ENCODE measurements around the gene SLC35F4. TPM values are rescaled to one million over a fixed set of nuclear protein-coding genes. Genes with fewer than 3 reads are reported as not detected.

Gene SLC35F4
- total RNA-seq, 4 donors from 2014 or later: not detected

DNA sequence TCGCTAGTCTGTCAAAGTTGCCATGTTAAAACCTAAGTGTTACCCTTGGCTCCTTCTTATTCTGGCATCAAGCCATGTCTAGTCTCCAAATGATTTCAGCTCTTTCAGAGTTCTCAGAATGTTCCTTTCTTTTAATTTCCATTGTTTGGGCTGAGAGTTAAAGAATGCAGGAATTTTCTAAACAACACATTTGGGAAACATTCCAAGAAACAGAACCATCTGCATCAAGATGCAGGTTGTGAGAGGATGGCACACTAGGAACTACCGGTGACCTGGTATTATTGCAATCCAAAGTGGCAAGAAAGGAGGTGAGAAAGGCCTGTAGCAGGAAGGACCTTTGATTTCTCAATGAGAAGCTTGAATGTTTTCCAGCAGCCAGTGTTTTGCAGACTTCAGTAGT is 30.1 kb downstream of the SLC35F4 start:
- Histone ChIP-seq H3K27ac (no peak overlapping the region), H3K9me3 (no peaks in the 10 kb centered on the region), H3K36me3 (no peaks in the 10 kb centered on the region), H3K4me1 (no peaks in the 10 kb centered on the region), H3K27me3 (no peaks in the 10 kb centered on the region), H3K4me3 (no peak overlapping the region)
- TF ChIP-seq, protein P1, sequence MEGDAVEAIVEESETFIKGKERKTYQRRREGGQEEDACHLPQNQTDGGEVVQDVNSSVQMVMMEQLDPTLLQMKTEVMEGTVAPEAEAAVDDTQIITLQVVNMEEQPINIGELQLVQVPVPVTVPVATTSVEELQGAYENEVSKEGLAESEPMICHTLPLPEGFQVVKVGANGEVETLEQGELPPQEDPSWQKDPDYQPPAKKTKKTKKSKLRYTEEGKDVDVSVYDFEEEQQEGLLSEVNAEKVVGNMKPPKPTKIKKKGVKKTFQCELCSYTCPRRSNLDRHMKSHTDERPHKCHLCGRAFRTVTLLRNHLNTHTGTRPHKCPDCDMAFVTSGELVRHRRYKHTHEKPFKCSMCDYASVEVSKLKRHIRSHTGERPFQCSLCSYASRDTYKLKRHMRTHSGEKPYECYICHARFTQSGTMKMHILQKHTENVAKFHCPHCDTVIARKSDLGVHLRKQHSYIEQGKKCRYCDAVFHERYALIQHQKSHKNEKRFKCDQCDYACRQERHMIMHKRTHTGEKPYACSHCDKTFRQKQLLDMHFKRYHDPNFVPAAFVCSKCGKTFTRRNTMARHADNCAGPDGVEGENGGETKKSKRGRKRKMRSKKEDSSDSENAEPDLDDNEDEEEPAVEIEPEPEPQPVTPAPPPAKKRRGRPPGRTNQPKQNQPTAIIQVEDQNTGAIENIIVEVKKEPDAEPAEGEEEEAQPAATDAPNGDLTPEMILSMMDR (IDR thresholded peaks at IDR 0.05 in 4 of 5, conservative IDR thresholded peaks at IDR 0.05 in 1 of 5): no peak
- no peak for TF ChIP-seq POLR2A (IDR thresholded peaks at IDR 0.05)
- intact Hi-C loops (cut with DNase I; ENCODE audit: low total_unique reads): no loop called here
- ATAC-seq (no peak), DNase-seq (no peak)
- in situ Hi-C loops (cut with MboI; ENCODE audit: low sequenced_read_pairs in 4 of 4): no loop called here

- Histone ChIP-seq H3K4me1 (no peaks in the 10 kb centered on the region), H3K9me3 (no peaks in the 10 kb centered on the region), H3K27ac (no peak overlapping the region), H3K4me3 (no peak overlapping the region), H3K36me3 (no peaks in the 10 kb centered on the region), H3K27me3 (no peaks in the 10 kb centered on the region)
- no peak for DNase-seq
- no peak for TF ChIP-seq POLR2A (IDR thresholded peaks at IDR 0.05)
- TF ChIP-seq, protein P1 (IDR thresholded peaks at IDR 0.05 in 4 of 5, conservative IDR thresholded peaks at IDR 0.05 in 1 of 5): no peak
- ATAC-seq: no peak
- in situ Hi-C loops (cut with MboI; ENCODE audit: low sequenced_read_pairs in 4 of 4): no loop called here
- intact Hi-C loops (cut with DNase I; ENCODE audit: low total_unique reads): no loop called here
These were observed 30.9 kb downstream of the SLC35F4 start for GRCh38 chr14:57834961-57835360.

- in situ Hi-C loops (cut with MboI; ENCODE audit: low sequenced_read_pairs in 4 of 4): no loop called here
- Histone ChIP-seq H3K9me3 (no peaks in the 10 kb centered on the region), H3K27ac (no peak overlapping the region), H3K4me1 (no peaks in the 10 kb centered on the region), H3K36me3 (no peaks in the 10 kb centered on the region), H3K4me3 (no peak overlapping the region), H3K27me3 (no peaks in the 10 kb centered on the region)
- no peak for ATAC-seq
- intact Hi-C loops (cut with DNase I; ENCODE audit: low total_unique reads): no loop called here
- DNase-seq: no peak
- TF ChIP-seq, protein P1 (IDR thresholded peaks at IDR 0.05 in 4 of 5, conservative IDR thresholded peaks at IDR 0.05 in 1 of 5): no peak
- no peak for TF ChIP-seq POLR2A (IDR thresholded peaks at IDR 0.05)
These were observed 31.8 kb downstream of the SLC35F4 start for GRCh38 chr14:57834001-57834598.

DNA sequence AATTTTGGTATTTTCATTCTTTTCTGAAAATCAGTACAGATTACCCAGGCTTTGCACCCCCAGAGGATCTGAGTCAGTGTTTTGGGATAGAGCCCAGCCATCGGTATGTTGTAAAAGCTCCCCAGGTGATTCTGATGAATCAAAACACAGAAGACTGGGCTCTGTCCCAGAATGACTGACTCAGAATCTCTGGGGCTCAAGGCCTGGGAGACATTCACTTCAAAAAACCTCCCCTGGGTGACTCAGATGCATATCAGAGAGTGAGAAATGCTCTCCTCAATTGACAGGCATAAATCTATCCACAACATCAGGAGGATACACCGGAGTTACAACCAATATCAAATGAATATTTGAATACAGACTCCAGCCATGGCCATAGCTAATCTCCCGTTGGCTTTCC is 32.6 kb downstream of the SLC35F4 start:
- H3K27me3 ChIP-seq: no peaks in the 10 kb centered on the region
- TF ChIP-seq POLR2A (IDR thresholded peaks at IDR 0.05): no peak
- TF ChIP-seq, protein P1 (IDR thresholded peaks at IDR 0.05 in 4 of 5, conservative IDR thresholded peaks at IDR 0.05 in 1 of 5): no peak
- H3K27ac ChIP-seq: no peak overlapping the region
- no peaks in the 10 kb centered on the region for H3K9me3 ChIP-seq
- intact Hi-C loops (cut with DNase I; ENCODE audit: low total_unique reads): no loop called here
- no peak overlapping the region for H3K4me3 ChIP-seq
- ATAC-seq (peak; percentile 73 to 77), DNase-seq (peak; percentile 10 to 52)
- no peaks in the 10 kb centered on the region for H3K36me3 ChIP-seq
- in situ Hi-C loops (cut with MboI; ENCODE audit: low sequenced_read_pairs in 4 of 4): no loop called here
- no peaks in the 10 kb centered on the region for H3K4me1 ChIP-seq

GRCh38 chr14:57831981-57832380 is 33.9 kb downstream of the SLC35F4 start:
- no peaks in the 10 kb centered on the region for H3K4me1 ChIP-seq
- no peak overlapping the region for H3K27ac ChIP-seq
- ATAC-seq: no peak
- no peaks in the 10 kb centered on the region for H3K9me3 ChIP-seq
- intact Hi-C loops (cut with DNase I; ENCODE audit: low total_unique reads) (no loop called here), in situ Hi-C loops (cut with MboI; ENCODE audit: low sequenced_read_pairs in 4 of 4) (no loop called here)
- no peak for TF ChIP-seq POLR2A (IDR thresholded peaks at IDR 0.05)
- TF ChIP-seq, protein P1 (IDR thresholded peaks at IDR 0.05 in 4 of 5, conservative IDR thresholded peaks at IDR 0.05 in 1 of 5): no peak
- no peaks in the 10 kb centered on the region for H3K27me3 ChIP-seq
- H3K4me3 ChIP-seq: no peak overlapping the region
- H3K36me3 ChIP-seq: no peaks in the 10 kb centered on the region
- no peak for DNase-seq
